Measurements from ENCODE around the gene ZNF771.
A peak's percentile ranks its signal among the peaks of the same experiment; 100 is the strongest.

ZNF771 gene

GRCh38 chr16:30375864-30376263 lies 31.5 kb upstream of the ZNF771 start:
- H3K27ac ChIP-seq (ENCODE audit: insufficient read depth, low read length, poor library complexity, severe bottlenecking), result peak overlapping the region; percentile 13
- peaks cover 48% of the 10 kb centered on the region for H3K4me1 ChIP-seq (ENCODE audit: control insufficient read depth, insufficient read depth, low read length, poor library complexity, severe bottlenecking)
- no peaks in the 10 kb centered on the region for H3K36me3 ChIP-seq (ENCODE audit: control insufficient read depth, insufficient read depth, low read length)
- H3K4me3 ChIP-seq (ENCODE audit: insufficient read depth, low read depth, low read length, poor library complexity, severe bottlenecking), result no peak overlapping the region
- no peak for DNase-seq
- no peaks in the 10 kb centered on the region for H3K9me3 ChIP-seq (ENCODE audit: control insufficient read depth, low read length)
- no peaks in the 10 kb centered on the region for H3K27me3 ChIP-seq (replicated peaks; ENCODE audit: control insufficient read depth, insufficient read depth, low read length, poor library complexity, severe bottlenecking)

- no peaks in the 10 kb centered on the region for H3K27me3 ChIP-seq (replicated peaks; ENCODE audit: control insufficient read depth, insufficient read depth, low read length, poor library complexity, severe bottlenecking)
- H3K9me3 ChIP-seq (ENCODE audit: control insufficient read depth, low read length), result no peaks in the 10 kb centered on the region
- peaks cover 50% of the 10 kb centered on the region for H3K4me1 ChIP-seq (ENCODE audit: control insufficient read depth, insufficient read depth, low read length, poor library complexity, severe bottlenecking)
- no peaks in the 10 kb centered on the region for H3K36me3 ChIP-seq (ENCODE audit: control insufficient read depth, insufficient read depth, low read length)
- DNase-seq, result no peak
- peak overlapping the region; percentile 100 for H3K27ac ChIP-seq (ENCODE audit: insufficient read depth, low read length, poor library complexity, severe bottlenecking)
- no peak overlapping the region for H3K4me3 ChIP-seq (ENCODE audit: insufficient read depth, low read depth, low read length, poor library complexity, severe bottlenecking)
These were observed 30.9 kb upstream of the ZNF771 start for GRCh38 chr16:30376461-30376902.

- Histone ChIP-seq H3K4me3 (ENCODE audit: insufficient read depth, low read depth, low read length, poor library complexity, severe bottlenecking) (peak overlapping the region; percentile 70), H3K27me3 (replicated peaks; ENCODE audit: control insufficient read depth, insufficient read depth, low read length, poor library complexity, severe bottlenecking) (no peaks in the 10 kb centered on the region), H3K9me3 (ENCODE audit: control insufficient read depth, low read length) (no peaks in the 10 kb centered on the region), H3K4me1 (ENCODE audit: control insufficient read depth, insufficient read depth, low read length, poor library complexity, severe bottlenecking) (peaks cover 55% of the 10 kb centered on the region), H3K36me3 (ENCODE audit: control insufficient read depth, insufficient read depth, low read length) (no peaks in the 10 kb centered on the region), H3K27ac (ENCODE audit: insufficient read depth, low read length, poor library complexity, severe bottlenecking) (peak overlapping the region; percentile 100)
- no peak for DNase-seq
These were observed 30.2 kb upstream of the ZNF771 start for GRCh38 chr16:30377050-30377811.

- no peaks in the 10 kb centered on the region for H3K27me3 ChIP-seq (replicated peaks; ENCODE audit: control insufficient read depth, insufficient read depth, low read length, poor library complexity, severe bottlenecking)
- peak overlapping the region; percentile 100 for H3K27ac ChIP-seq (ENCODE audit: insufficient read depth, low read length, poor library complexity, severe bottlenecking)
- H3K9me3 ChIP-seq (ENCODE audit: control insufficient read depth, low read length), result no peaks in the 10 kb centered on the region
- no peaks in the 10 kb centered on the region for H3K36me3 ChIP-seq (ENCODE audit: control insufficient read depth, insufficient read depth, low read length)
- DNase-seq, result peak; percentile 80 to 86 (median 80)
- peak overlapping the region; percentile 70 for H3K4me3 ChIP-seq (ENCODE audit: insufficient read depth, low read depth, low read length, poor library complexity, severe bottlenecking)
- H3K4me1 ChIP-seq (ENCODE audit: control insufficient read depth, insufficient read depth, low read length, poor library complexity, severe bottlenecking), result peaks cover 61% of the 10 kb centered on the region
These were observed 29.6 kb upstream of the ZNF771 start for GRCh38 chr16:30377812-30378235.

- H3K27me3 ChIP-seq (replicated peaks; ENCODE audit: control insufficient read depth, insufficient read depth, low read length, poor library complexity, severe bottlenecking), result no peaks in the 10 kb centered on the region
- peak; percentile 99 for DNase-seq
- H3K36me3 ChIP-seq (ENCODE audit: control insufficient read depth, insufficient read depth, low read length), result no peaks in the 10 kb centered on the region
- peak overlapping the region; percentile 70 for H3K4me3 ChIP-seq (ENCODE audit: insufficient read depth, low read depth, low read length, poor library complexity, severe bottlenecking)
- no peaks in the 10 kb centered on the region for H3K9me3 ChIP-seq (ENCODE audit: control insufficient read depth, low read length)
- H3K4me1 ChIP-seq (ENCODE audit: control insufficient read depth, insufficient read depth, low read length, poor library complexity, severe bottlenecking), result peaks cover 65% of the 10 kb centered on the region
- H3K27ac ChIP-seq (ENCODE audit: insufficient read depth, low read length, poor library complexity, severe bottlenecking), result peak overlapping the region; percentile 100
These were observed 28.9 kb upstream of the ZNF771 start for GRCh38 chr16:30378236-30379157.

- peak overlapping the region; percentile 100 for H3K27ac ChIP-seq (ENCODE audit: insufficient read depth, low read length, poor library complexity, severe bottlenecking)
- H3K36me3 ChIP-seq (ENCODE audit: control insufficient read depth, insufficient read depth, low read length), result no peaks in the 10 kb centered on the region
- H3K4me1 ChIP-seq (ENCODE audit: control insufficient read depth, insufficient read depth, low read length, poor library complexity, severe bottlenecking), result peaks cover 69% of the 10 kb centered on the region
- H3K4me3 ChIP-seq (ENCODE audit: insufficient read depth, low read depth, low read length, poor library complexity, severe bottlenecking), result peak overlapping the region; percentile 70
- H3K9me3 ChIP-seq (ENCODE audit: control insufficient read depth, low read length), result no peaks in the 10 kb centered on the region
- H3K27me3 ChIP-seq (replicated peaks; ENCODE audit: control insufficient read depth, insufficient read depth, low read length, poor library complexity, severe bottlenecking), result no peaks in the 10 kb centered on the region
- no peak for DNase-seq
These were observed 28.1 kb upstream of the ZNF771 start for GRCh38 chr16:30379158-30379783.

- H3K27ac ChIP-seq (ENCODE audit: insufficient read depth, low read length, poor library complexity, severe bottlenecking), result peak overlapping the region; percentile 100
These were observed 27.2 kb upstream of the ZNF771 start for GRCh38 chr16:30380072-30380802.

GRCh38 chr16:30380803-30381208 lies 26.6 kb upstream of the ZNF771 start:
- no peak for DNase-seq
- Histone ChIP-seq H3K27me3 (replicated peaks; ENCODE audit: control insufficient read depth, insufficient read depth, low read length, poor library complexity, severe bottlenecking) (no peaks in the 10 kb centered on the region), H3K9me3 (ENCODE audit: control insufficient read depth, low read length) (no peaks in the 10 kb centered on the region), H3K36me3 (ENCODE audit: control insufficient read depth, insufficient read depth, low read length) (no peaks in the 10 kb centered on the region), H3K4me1 (ENCODE audit: control insufficient read depth, insufficient read depth, low read length, poor library complexity, severe bottlenecking) (peaks cover 69% of the 10 kb centered on the region), H3K4me3 (ENCODE audit: insufficient read depth, low read depth, low read length, poor library complexity, severe bottlenecking) (peak overlapping the region; percentile 54), H3K27ac (ENCODE audit: insufficient read depth, low read length, poor library complexity, severe bottlenecking) (peak overlapping the region; percentile 100)

More at GRCh38 chr16:30380072-30380802, 27.2 kb upstream of the ZNF771 start:
- DNase-seq, result no peak
- Histone ChIP-seq H3K4me1 (ENCODE audit: control insufficient read depth, insufficient read depth, low read length, poor library complexity, severe bottlenecking) (peaks cover 69% of the 10 kb centered on the region), H3K36me3 (ENCODE audit: control insufficient read depth, insufficient read depth, low read length) (no peaks in the 10 kb centered on the region), H3K4me3 (ENCODE audit: insufficient read depth, low read depth, low read length, poor library complexity, severe bottlenecking) (no peak overlapping the region), H3K9me3 (ENCODE audit: control insufficient read depth, low read length) (no peaks in the 10 kb centered on the region), H3K27me3 (replicated peaks; ENCODE audit: control insufficient read depth, insufficient read depth, low read length, poor library complexity, severe bottlenecking) (no peaks in the 10 kb centered on the region)

GRCh38 chr16:30381291-30382041 lies 25.9 kb upstream of the ZNF771 start:
- H3K27me3 ChIP-seq (replicated peaks; ENCODE audit: control insufficient read depth, insufficient read depth, low read length, poor library complexity, severe bottlenecking), result no peaks in the 10 kb centered on the region
- no peaks in the 10 kb centered on the region for H3K9me3 ChIP-seq (ENCODE audit: control insufficient read depth, low read length)
- no peak for DNase-seq
- no peaks in the 10 kb centered on the region for H3K36me3 ChIP-seq (ENCODE audit: control insufficient read depth, insufficient read depth, low read length)
- H3K4me3 ChIP-seq (ENCODE audit: insufficient read depth, low read depth, low read length, poor library complexity, severe bottlenecking), result peak overlapping the region; percentile 54
- peaks cover 67% of the 10 kb centered on the region for H3K4me1 ChIP-seq (ENCODE audit: control insufficient read depth, insufficient read depth, low read length, poor library complexity, severe bottlenecking)
- H3K27ac ChIP-seq (ENCODE audit: insufficient read depth, low read length, poor library complexity, severe bottlenecking), result peak overlapping the region; percentile 100
